GM08714 (cell line): ENCODE results near the gene CAPZA3.
"Not testable (repeated sequence)": the region's sequence is repeated elsewhere in the genome, so short reads cannot be mapped to it uniquely, and the experiment has no call there.

Experiments
- H3K4me3 ChIP-seq: fragments of 200-500 bp; sonication (Bioruptor generic); 2 replicates; pipeline ENCODE4 v1.5.1; 2014; ENCODE audit warnings: mild to moderate bottlenecking, low read length, inconsistent platforms
- ZNF274 ChIP-seq: IDR thresholded peaks from 2 replicates; pipeline ENCODE4 v1.6.1; 2012; ENCODE audit warnings: mild to moderate bottlenecking, low read depth, low read length

CAPZA3 gene, protein sequence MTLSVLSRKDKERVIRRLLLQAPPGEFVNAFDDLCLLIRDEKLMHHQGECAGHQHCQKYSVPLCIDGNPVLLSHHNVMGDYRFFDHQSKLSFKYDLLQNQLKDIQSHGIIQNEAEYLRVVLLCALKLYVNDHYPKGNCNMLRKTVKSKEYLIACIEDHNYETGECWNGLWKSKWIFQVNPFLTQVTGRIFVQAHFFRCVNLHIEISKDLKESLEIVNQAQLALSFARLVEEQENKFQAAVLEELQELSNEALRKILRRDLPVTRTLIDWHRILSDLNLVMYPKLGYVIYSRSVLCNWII

DNA sequence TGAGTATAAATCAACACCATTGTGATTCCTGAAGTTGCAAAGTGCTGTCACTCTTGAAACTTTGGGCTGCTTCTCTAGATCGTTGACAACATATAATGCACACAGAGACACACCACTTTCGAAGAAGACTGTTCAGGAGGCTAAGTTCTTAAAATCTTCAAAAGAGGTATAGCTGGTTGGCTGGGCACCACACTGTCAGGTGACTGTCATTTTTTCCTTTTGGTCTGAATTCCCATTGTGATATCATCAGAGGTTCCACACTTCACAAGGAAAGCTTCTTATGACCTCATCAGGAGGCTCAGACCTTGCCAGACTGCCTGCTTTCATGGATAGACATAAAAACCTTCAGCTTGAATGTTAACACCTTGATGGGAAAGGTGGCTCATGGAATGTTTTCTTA lies at the start of gene CAPZA3, which contains the start of gene PLCZ1:
TSS of gene CAPZA3 (plus strand) at position 301 of the 400 bp plus-strand sequence. CDS start 150 bp downstream, outside the sequence.
TSS of gene PLCZ1 (minus strand) at position 194 of the 400 bp plus-strand sequence. CDS start 641 bp downstream, outside the sequence.
- no peak for TF ChIP-seq ZNF274

GRCh38 chr12:18689771-18690170 lies 48.1 kb upstream of the CAPZA3 start:
- no peak overlapping the region for H3K4me3 ChIP-seq
- TF ChIP-seq ZNF274: no peak

More for the DNA sequence above, at the start of gene CAPZA3, which contains the start of gene PLCZ1:
- H3K4me3 ChIP-seq: no peak within 1 kb of the TSS

DNA sequence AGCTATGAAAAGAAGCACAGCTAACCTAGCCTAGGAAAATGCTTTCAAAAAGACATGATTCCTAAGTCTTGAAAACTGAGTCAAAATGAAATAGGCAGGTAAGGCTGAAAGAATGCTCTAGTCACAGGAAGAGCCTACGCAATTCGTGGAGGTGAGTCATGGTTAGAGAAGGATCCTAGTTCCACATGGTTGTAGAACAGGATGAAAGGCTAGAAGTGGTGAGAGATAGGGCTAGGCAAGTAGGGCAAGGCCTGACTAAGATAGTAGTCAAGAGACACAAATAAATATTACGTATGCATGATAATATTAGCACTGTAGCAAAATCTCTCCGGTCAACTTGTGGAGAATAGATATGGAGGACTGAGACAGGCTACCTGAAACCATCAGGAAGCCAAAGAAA lies 47.3 kb upstream of the CAPZA3 start:
- no peak overlapping the region for H3K4me3 ChIP-seq
- TF ChIP-seq ZNF274: no peak

- H3K4me3 ChIP-seq: not testable (repeated sequence)
These were observed 43.9 kb upstream of the CAPZA3 start for GRCh38 chr12:18693986-18694385.

DNA sequence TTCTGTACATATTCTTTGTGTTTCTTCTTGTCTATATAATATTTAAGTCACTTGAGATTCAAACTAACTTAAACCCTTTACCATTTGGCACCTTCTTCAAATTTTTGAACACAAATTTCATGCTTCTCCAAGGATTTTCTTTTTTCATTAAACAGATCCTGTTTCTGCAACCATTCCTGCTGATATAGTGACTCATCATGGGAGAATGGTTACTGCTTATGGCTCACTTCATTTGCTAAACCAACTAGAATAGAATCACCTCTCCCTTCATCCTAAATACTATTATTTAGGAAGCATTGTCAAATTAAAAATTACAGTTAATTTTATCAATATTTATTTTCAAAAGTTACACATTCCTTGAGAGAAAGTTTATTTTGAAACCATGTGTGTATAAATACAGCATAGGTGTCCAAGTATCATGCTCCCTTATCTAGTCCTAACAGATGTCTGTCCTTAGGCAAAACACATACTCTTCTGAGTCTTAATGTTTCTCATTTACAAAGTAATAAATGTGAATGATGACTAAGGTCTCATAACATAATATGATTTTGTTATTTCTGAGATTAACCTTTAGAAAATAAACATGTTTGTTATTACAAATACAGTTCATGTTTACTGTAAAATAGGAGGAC lies 40.8 kb upstream of the CAPZA3 start:
- H3K4me3 ChIP-seq: no peak overlapping the region
- no peak for TF ChIP-seq ZNF274

DNA sequence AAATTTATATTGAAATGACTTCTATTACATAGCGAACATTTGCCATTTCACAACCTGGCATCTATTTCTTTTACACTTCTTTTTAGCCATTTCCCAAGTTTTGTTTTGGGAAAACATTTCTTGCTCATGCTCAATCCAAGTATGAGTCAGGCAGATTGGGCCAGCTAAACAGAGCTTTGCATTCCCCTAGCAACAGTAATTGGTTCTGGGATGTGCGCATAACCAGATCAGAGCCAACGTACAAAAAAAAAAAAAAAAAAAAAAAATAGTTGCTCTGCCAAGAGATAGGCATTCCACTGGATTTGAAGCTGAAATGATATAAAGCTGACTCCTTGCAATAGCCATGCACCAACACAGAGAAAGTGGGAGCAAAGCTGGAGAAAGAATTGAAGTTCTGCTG lies 37.6 kb upstream of the CAPZA3 start:
- no peak for TF ChIP-seq ZNF274
- no peak overlapping the region for H3K4me3 ChIP-seq

DNA sequence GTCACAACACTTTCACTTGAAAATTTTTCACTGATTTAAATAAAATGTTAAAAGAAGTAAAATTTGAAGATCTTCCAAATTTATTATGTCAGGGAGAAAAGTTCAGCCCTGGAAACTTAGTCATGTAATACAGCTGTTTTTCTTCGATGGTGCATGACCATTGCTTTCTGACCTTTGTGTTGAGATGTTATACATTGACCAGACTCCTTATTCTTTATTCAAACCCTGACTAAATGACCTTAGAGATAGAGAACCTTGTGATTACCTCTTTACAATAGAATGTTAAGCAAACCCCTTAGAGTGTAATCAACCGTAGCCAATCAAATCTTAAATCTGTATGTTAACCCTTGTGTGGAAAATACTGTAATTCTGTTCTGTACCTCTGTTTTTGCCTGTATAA lies 34.6 kb upstream of the CAPZA3 start:
- no peak for TF ChIP-seq ZNF274
- no peak overlapping the region for H3K4me3 ChIP-seq

- no peak for TF ChIP-seq ZNF274
- H3K4me3 ChIP-seq: no peak overlapping the region
These were observed 34.0 kb upstream of the CAPZA3 start for GRCh38 chr12:18703911-18704310.

GRCh38 chr12:18706798-18707197 lies 31.1 kb upstream of the CAPZA3 start:
- TF ChIP-seq ZNF274: no peak
- no peak overlapping the region for H3K4me3 ChIP-seq

DNA sequence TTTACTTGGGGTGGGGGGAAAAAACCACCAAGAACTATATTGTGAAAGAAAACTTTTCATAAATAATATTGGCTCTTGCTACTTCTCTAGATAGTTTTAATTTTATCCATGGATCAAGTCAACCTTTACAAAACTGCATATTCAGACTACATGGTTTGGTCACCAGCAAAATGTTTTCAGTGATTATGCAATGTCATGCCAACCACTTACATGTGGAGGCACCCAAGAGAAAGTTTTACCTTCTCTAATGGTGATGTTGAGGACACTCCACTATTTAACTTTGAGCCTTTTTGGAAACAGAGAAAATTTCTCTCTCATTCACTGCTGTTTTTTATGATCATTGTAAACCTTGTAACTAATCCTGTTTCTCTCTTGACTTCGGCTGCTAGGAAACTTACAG lies 21.7 kb upstream of the CAPZA3 start:
- H3K4me3 ChIP-seq: no peak overlapping the region
- TF ChIP-seq ZNF274: no peak

GRCh38 chr12:18718462-18718861 lies 19.5 kb upstream of the CAPZA3 start:
- no peak for TF ChIP-seq ZNF274
- H3K4me3 ChIP-seq: no peak overlapping the region

DNA sequence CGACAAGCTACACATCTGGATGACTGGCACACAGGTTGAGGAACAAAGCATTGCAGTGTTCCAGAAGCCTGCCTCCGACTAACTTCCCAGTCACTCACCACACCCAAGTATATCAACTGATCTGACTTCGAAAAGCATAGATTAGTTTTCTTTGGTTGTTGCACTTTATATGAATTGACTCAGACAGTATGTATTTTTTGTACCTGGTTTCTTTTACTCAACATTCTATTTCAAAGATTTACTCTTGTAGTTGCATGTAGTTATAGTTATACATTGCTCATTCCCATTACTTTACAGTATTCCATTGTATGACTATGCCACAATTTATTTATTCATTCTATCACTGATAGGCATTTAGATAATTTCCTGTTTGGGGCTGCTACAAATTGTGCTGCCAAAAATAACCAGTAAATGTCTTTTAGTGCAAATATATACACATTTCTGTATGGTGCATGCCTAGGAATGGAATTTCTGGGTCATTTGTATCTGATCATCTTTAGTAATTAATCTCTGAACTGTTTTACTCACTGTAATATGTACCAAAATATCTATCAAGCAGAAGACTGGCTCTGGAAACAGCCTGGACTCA lies 17.9 kb upstream of the CAPZA3 start:
- no peak overlapping the region for H3K4me3 ChIP-seq
- no peak for TF ChIP-seq ZNF274

- no peak for TF ChIP-seq ZNF274
These were observed 17.2 kb upstream of the CAPZA3 start for GRCh38 chr12:18720690-18721089.

GRCh38 chr12:18721452-18721851 lies 16.5 kb upstream of the CAPZA3 start:
- no peak for TF ChIP-seq ZNF274
- no peak overlapping the region for H3K4me3 ChIP-seq

More at GRCh38 chr12:18720690-18721089, 17.2 kb upstream of the CAPZA3 start:
- H3K4me3 ChIP-seq: no peak overlapping the region

- no peak overlapping the region for H3K4me3 ChIP-seq
- TF ChIP-seq ZNF274: no peak
These were observed 14.2 kb upstream of the CAPZA3 start for GRCh38 chr12:18723752-18724151.
